Body of pancreas (tissue), 4 donors: ENCODE results near the gene TNP1.

Experiments used
- CTCF ChIP-seq, 7 experiments: fragments of 450-650 bp in 4 of 7; fragments of 200-600 bp in 3 of 7; sonication (generic) in 3 of 7; IDR thresholded peaks; one replicate each; pipeline ENCODE4 v1.5.1; 2016 to 2019; ENCODE audit warnings: antibody characterized with exemption in 7 of 7
- POLR2A ChIP-seq, 3 donors: fragments of 450-650 bp; IDR thresholded peaks; one replicate each; pipeline ENCODE4 v1.6.1; 2016; ENCODE audit warnings: antibody characterized with exemption in 3 of 3, mild to moderate bottlenecking in 2 of 3

GRCh38 chr2:216839688-216840087, 20.2 kb downstream of the TNP1 start:
- TF ChIP-seq CTCF (IDR thresholded peaks at IDR 0.05), result no peak
- TF ChIP-seq POLR2A (IDR thresholded peaks at IDR 0.05), result no peak
